Measurements from ENCODE around the gene BPIFB3. TPM values are rescaled to one million over a fixed set of nuclear protein-coding genes. Genes with fewer than 3 reads are reported as not detected.

Gene BPIFB3
- total and polyA plus RNA-seq, 2 experiments from 2014 or later = not detected

DNA sequence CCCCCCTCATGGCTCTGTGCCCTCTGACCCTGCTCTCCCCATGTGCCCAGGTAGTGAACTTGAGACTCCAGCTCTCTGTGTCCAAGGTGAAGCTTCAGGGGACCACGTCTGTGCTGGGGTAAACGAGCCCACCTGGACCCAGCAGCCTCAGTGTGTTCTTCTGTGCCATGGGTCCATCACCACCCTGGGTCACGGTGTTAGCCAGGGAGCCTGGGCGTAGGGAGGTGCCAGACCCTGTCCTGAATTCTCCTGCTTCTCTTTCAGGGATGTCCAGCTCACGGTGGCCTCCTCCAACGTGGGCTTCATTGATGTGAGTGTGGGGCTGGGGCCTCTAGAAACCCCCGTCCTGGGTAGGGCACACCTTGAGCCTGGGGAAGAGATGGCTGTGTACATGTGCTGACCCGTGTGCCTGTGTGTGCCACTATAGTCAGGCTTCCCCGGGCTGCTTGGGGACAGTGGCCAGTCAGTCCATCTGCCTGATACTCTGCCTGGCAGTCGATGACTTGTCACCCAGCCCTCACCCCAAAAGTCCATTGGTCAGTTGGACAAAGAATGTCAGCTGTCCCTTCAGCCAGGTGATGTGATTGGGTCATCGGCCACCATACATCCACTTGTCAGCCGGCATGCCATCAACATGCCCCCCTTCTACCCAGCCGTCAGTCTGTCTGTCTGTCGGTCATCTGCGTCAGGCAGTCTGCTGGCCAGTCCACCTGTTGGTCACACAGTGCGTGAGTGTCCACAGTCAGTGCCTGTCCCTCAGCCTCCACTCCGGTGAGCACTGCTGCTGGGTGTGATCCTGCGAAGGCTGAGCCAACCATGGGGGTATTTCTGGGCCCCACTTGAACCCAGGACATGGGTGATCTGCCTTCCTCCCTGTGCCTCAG is 33.2 kb upstream of the BPIFB3 start:
- H3K27ac ChIP-seq = no peak overlapping the region
- no peak overlapping the region for H3K4me3 ChIP-seq
- H3K27me3 ChIP-seq = no peaks in the 10 kb centered on the region
- no peaks in the 10 kb centered on the region for H3K36me3 ChIP-seq
- H3K4me1 ChIP-seq (ENCODE audit: low read depth) = no peaks in the 10 kb centered on the region
- DNase-seq (ENCODE audit: low read depth in 1 of 2, low spot score in 1 of 2) = no peak
- TF ChIP-seq, protein P1, sequence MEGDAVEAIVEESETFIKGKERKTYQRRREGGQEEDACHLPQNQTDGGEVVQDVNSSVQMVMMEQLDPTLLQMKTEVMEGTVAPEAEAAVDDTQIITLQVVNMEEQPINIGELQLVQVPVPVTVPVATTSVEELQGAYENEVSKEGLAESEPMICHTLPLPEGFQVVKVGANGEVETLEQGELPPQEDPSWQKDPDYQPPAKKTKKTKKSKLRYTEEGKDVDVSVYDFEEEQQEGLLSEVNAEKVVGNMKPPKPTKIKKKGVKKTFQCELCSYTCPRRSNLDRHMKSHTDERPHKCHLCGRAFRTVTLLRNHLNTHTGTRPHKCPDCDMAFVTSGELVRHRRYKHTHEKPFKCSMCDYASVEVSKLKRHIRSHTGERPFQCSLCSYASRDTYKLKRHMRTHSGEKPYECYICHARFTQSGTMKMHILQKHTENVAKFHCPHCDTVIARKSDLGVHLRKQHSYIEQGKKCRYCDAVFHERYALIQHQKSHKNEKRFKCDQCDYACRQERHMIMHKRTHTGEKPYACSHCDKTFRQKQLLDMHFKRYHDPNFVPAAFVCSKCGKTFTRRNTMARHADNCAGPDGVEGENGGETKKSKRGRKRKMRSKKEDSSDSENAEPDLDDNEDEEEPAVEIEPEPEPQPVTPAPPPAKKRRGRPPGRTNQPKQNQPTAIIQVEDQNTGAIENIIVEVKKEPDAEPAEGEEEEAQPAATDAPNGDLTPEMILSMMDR (IDR thresholded peaks at IDR 0.05; ENCODE audit: low read depth, low read length) = no peak
- H3K9me3 ChIP-seq (ENCODE audit: low read depth) = no peaks in the 10 kb centered on the region

DNA sequence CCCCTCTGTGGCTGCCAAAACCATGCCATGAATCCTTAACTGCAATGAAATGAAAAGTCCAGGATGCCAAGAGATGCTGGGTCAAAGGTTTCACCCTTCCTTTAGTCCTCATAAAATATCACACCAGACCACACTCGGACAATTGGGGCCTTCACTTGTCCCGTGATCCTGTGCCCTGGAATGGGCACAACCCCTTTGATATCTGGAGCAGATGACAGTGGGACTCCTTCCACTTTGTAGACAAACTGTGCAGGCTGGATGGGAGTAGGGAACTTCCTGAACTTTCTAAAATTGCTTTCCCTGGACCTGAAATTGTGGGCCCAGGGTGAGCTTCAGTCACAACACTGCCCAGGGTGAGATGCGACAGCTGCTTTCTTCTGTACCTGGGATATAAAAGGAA is 31.8 kb upstream of the BPIFB3 start:
- TF ChIP-seq, protein P1 (IDR thresholded peaks at IDR 0.05; ENCODE audit: low read depth, low read length) = no peak
- DNase-seq (ENCODE audit: low read depth in 1 of 2, low spot score in 1 of 2) = no peak
- Histone ChIP-seq H3K4me3 (no peak overlapping the region), H3K4me1 (ENCODE audit: low read depth) (no peaks in the 10 kb centered on the region), H3K27me3 (no peaks in the 10 kb centered on the region), H3K9me3 (ENCODE audit: low read depth) (no peaks in the 10 kb centered on the region), H3K27ac (no peak overlapping the region), H3K36me3 (no peaks in the 10 kb centered on the region)

DNA sequence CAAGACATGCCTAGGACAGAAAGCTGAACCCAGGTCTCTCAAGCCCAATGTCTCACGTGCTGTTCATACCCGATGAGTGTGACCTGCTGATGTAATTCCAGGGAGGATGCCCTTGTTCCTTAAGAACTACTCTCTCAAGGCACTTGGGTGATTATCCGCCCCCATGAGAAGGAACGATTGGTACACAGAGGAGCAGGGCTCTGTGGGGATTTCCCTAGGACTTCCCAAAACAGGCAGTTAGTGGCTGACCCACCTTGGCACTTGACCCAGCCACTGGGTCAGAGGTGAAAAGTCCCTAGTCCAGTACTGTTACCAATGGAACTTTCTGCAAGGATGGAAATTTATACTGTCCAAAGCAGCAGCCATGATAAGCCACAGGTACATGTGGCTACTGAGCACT is 31.4 kb upstream of the BPIFB3 start:
- H3K4me3 ChIP-seq = no peak overlapping the region
- H3K27me3 ChIP-seq = no peaks in the 10 kb centered on the region
- H3K9me3 ChIP-seq (ENCODE audit: low read depth) = no peaks in the 10 kb centered on the region
- no peak overlapping the region for H3K27ac ChIP-seq
- TF ChIP-seq, protein P1 (IDR thresholded peaks at IDR 0.05; ENCODE audit: low read depth, low read length) = no peak
- DNase-seq (ENCODE audit: low read depth in 1 of 2, low spot score in 1 of 2) = no peak
- no peaks in the 10 kb centered on the region for H3K36me3 ChIP-seq
- no peaks in the 10 kb centered on the region for H3K4me1 ChIP-seq (ENCODE audit: low read depth)

DNA sequence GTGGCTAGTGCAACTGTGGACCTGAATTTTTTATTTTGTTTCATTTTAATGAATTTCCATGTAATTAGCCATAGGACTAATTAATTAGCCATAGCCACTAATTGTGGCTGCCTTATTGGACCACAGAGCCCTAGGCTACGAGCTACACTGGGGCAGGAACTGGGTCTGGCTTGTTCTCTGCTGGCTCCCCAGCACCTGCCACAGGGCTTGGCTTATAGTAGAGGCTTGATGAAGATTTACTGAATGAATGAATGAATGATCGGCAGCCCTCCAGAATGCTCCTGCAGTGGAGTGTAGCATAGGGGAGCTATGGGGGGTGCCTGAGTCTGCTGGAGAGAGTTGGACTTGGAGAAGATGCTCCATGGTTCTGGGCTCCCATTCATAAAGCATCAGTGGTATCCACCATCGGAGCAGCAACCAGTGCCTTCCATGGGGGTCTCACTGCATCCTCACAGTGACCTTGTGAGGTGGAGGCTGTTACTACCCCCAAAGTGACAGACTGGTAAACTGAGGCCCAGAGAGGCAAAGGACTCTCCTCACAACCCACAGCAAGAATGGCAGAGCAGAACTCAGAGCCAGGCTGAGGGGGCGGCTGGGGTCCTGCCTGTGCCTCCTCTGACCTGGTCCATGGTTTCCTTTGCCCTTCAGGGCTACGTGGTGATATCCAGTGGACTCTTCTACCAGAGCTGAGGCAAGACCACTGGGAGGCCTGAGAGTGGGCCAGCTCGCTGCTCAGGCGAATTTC is 30.8 kb upstream of the BPIFB3 start:
- no peaks in the 10 kb centered on the region for H3K4me1 ChIP-seq (ENCODE audit: low read depth)
- no peak overlapping the region for H3K27ac ChIP-seq
- H3K9me3 ChIP-seq (ENCODE audit: low read depth) = no peaks in the 10 kb centered on the region
- TF ChIP-seq, protein P1 (IDR thresholded peaks at IDR 0.05; ENCODE audit: low read depth, low read length) = no peak
- no peak for DNase-seq (ENCODE audit: low read depth in 1 of 2, low spot score in 1 of 2)
- no peaks in the 10 kb centered on the region for H3K36me3 ChIP-seq
- H3K4me3 ChIP-seq = no peak overlapping the region
- no peaks in the 10 kb centered on the region for H3K27me3 ChIP-seq

DNA sequence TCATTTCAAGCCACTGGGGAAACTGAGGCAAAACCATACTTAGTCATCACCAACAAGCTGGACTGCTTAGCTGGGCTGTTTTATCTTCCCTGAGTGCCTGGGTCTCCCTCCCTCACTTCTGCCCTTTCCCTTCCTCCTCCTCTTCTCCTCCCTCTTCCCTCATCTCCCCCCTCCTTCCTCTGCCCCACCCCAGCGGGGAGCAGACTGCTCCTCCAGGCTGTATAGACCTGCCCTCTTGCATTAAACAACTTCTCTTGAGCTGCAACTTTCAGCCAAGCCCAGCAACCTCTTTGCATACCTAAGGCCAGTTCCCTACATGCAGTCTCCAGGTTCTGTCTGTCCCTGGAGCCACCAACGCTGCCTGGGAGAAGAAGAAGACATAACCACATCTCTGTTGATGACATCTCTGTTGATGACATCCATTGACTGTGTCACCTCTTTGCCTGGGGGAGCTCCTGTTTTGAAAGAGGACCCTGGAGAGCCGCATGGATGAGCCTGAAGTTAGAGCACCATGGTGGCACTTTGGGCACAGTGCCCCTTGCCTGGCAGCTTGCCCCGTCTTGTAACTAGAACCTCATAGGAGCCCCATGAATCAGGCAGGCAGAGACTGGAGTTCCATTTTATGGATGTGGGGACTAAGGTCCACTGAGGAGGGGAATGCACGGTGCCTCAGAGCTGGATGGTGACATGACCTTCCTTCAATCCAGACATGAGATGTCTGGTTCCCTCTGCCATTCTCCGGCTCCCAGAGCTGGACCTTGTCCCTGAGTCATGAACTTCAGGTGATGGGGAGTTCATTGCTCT is 30.1 kb upstream of the BPIFB3 start:
- no peak overlapping the region for H3K4me3 ChIP-seq

More for the DNA sequence above, 30.1 kb upstream of the BPIFB3 start:
- Histone ChIP-seq H3K27ac (no peak overlapping the region), H3K27me3 (no peaks in the 10 kb centered on the region), H3K9me3 (ENCODE audit: low read depth) (no peaks in the 10 kb centered on the region), H3K36me3 (no peaks in the 10 kb centered on the region), H3K4me1 (ENCODE audit: low read depth) (no peaks in the 10 kb centered on the region)
- DNase-seq (ENCODE audit: low read depth in 1 of 2, low spot score in 1 of 2) = no peak
- TF ChIP-seq, protein P1 (IDR thresholded peaks at IDR 0.05; ENCODE audit: low read depth, low read length) = no peak
